H1 (cell line): Measurements from ENCODE around the gene BBX. TPM values are rescaled to one million over a fixed set of nuclear protein-coding genes. Genes with fewer than 3 reads are reported as not detected.

ENCODE experiments used
- CTCF ChIA-PET: fragments of 300-600 bp; sonication (Branson Sonifier 250); formaldehyde crosslinking; loops from one replicate; lab custom pipeline; 2021; ENCODE audit not compliant: partially characterized antibody; lab: Charles Lee
- POLR2A ChIA-PET: fragments of 300-600 bp; sonication (Branson Sonifier 250); formaldehyde crosslinking; loops from one replicate; lab custom pipeline; 2021; ENCODE audit warnings: inconsistent platforms; ENCODE audit not compliant: partially characterized antibody; lab: Charles Lee
- DNase-seq, 2 experiments: peaks; one replicate each; pipeline versions ENCODE4 v3.0.0 to v3.0.0-alpha.2; 2010 to 2022; ENCODE audit warnings: low spot score in 2 of 2, low read depth in 1 of 2, mixed read lengths in 1 of 2
- FAIRE-seq: peaks from 2 replicates; lab custom pipeline; 2011; peaks lifted over from hg19 to GRCh38; lab: Jason Lieb, UNC
- H2AFZ ChIP-seq: 2 replicates; pipeline ENCODE4 v1.8.1; 2012; ENCODE audit warnings: low read length, inconsistent platforms
- H2AK5ac ChIP-seq: 2 replicates; pipeline ENCODE4 v1.6.1; 2013; ENCODE audit warnings: low read depth, low read length
- H2BK120ac ChIP-seq: replicated peaks from 2 replicates; pipeline ENCODE3; 2013; ENCODE audit warnings: low read depth, low read length, inconsistent platforms
- H2BK12ac ChIP-seq: 2 replicates; pipeline ENCODE4 v1.6.1; 2013; ENCODE audit warnings: low read depth, low read length
- H2BK15ac ChIP-seq: 2 replicates; pipeline ENCODE4 v1.6.1; 2013; ENCODE audit warnings: low read length
- H2BK20ac ChIP-seq: 2 replicates; pipeline ENCODE4 v1.6.1; 2013; ENCODE audit warnings: low read length
- H2BK5ac ChIP-seq: 2 replicates; pipeline ENCODE4 v1.6.1; 2013; ENCODE audit warnings: low read depth, low read length
- H3K14ac ChIP-seq: 2 replicates; pipeline ENCODE4 v1.6.1; 2013; ENCODE audit warnings: inconsistent platforms; ENCODE audit not compliant: insufficient read length
- H3K18ac ChIP-seq: 2 replicates; pipeline ENCODE4 v1.6.1; 2013; ENCODE audit warnings: low read length; ENCODE audit errors: extremely low read depth
- H3K23ac ChIP-seq: 2 replicates; pipeline ENCODE4 v1.6.1; 2013; ENCODE audit warnings: inconsistent platforms; ENCODE audit not compliant: insufficient read length
- H3K23me2 ChIP-seq: 2 replicates; pipeline ENCODE4 v1.6.1; 2013; ENCODE audit warnings: low read depth, low read length
- H3K27ac ChIP-seq: 2 replicates; pipeline ENCODE4 v1.6.1; 2011; ENCODE audit warnings: low read depth, low read length, inconsistent platforms
- H3K27me3 ChIP-seq, 4 experiments: replicated peaks in 1 of 4; 1 replicate in 1 of 4; 2 replicates in 3 of 4; pipeline versions ENCODE4 v1.6.1 to v1.8.1; 2011 to 2013; ENCODE audit warnings: low read length in 3 of 4, mild to moderate bottlenecking in 3 of 4, inconsistent platforms in 2 of 4, mixed read lengths in 2 of 4, moderate library complexity in 1 of 4; ENCODE audit not compliant: control insufficient read depth in 3 of 4, insufficient read depth in 3 of 4; ENCODE audit errors: extremely low read depth in 1 of 4
- H3K36me3 ChIP-seq, 4 experiments: 2 replicates each; pipeline versions ENCODE4 v1.6.1 to v1.8.1; 2011 to 2013; ENCODE audit warnings: mild to moderate bottlenecking in 4 of 4, low read length in 3 of 4, moderate library complexity in 2 of 4, control low read depth in 1 of 4, inconsistent platforms in 1 of 4; ENCODE audit not compliant: insufficient read depth in 4 of 4, control insufficient read depth in 2 of 4
- H3K4ac ChIP-seq: replicated peaks from 2 replicates; pipeline ENCODE3; 2013; ENCODE audit warnings: low read length, low read depth, mixed read lengths, inconsistent platforms; ENCODE audit not compliant: insufficient read length
- H3K4me1 ChIP-seq, 4 experiments: replicated peaks in 1 of 4; 1 replicate in 1 of 4; 2 replicates in 3 of 4; pipeline versions ENCODE4 v1.6.1 to v1.8.1; 2011 to 2013; ENCODE audit warnings: low read length in 3 of 4, inconsistent platforms in 2 of 4, mixed read lengths in 1 of 4; ENCODE audit not compliant: insufficient read depth in 4 of 4, control insufficient read depth in 3 of 4
- H3K4me2 ChIP-seq, 2 experiments: 2 replicates each; pipeline versions ENCODE4 v1.6.1 to v1.8.1; 2011 to 2013; ENCODE audit warnings: low read depth in 2 of 2, low read length in 2 of 2, control low read depth in 1 of 2, inconsistent platforms in 1 of 2, mild to moderate bottlenecking in 1 of 2; ENCODE audit not compliant: insufficient read depth in 1 of 2
- H3K4me3 ChIP-seq, 4 experiments: fragments of 200-600, 300-600 bp in 1 of 4; sonication (generic), shearing (Covaris generic), sonication (Bioruptor Twin) in 1 of 4; 2 replicates each; pipeline versions ENCODE4 v1.5.1 to v1.8.1; 2011 to 2016; ENCODE audit warnings: low read length in 4 of 4, low read depth in 3 of 4, control low read depth in 2 of 4, inconsistent platforms in 2 of 4, mild to moderate bottlenecking in 2 of 4, mixed read lengths in 1 of 4, moderate library complexity in 1 of 4; ENCODE audit not compliant: insufficient read depth in 2 of 4; ENCODE audit errors: extremely low read depth in 1 of 4
- H3K56ac ChIP-seq: replicated peaks from 2 replicates; pipeline ENCODE3; 2013; ENCODE audit warnings: low read depth, mild to moderate bottlenecking, mixed read lengths, low read length, inconsistent platforms; ENCODE audit not compliant: insufficient read length
- H3K79me1 ChIP-seq: 2 replicates; pipeline ENCODE4 v1.6.1; 2013; ENCODE audit warnings: low read depth, low read length, control low read depth
- H3K79me2 ChIP-seq, 2 experiments: 2 replicates each; pipeline versions ENCODE4 v1.6.1 to v1.8.1; 2012 to 2013; ENCODE audit warnings: low read length in 2 of 2, mild to moderate bottlenecking in 2 of 2, inconsistent platforms in 1 of 2; ENCODE audit not compliant: insufficient read depth in 2 of 2, control insufficient read depth in 1 of 2
- H3K9ac ChIP-seq, 4 experiments: replicated peaks in 1 of 4; 1 replicate in 1 of 4; 2 replicates in 3 of 4; pipeline versions ENCODE4 v1.6.1 to v1.8.1; 2011 to 2013; ENCODE audit warnings: low read depth in 3 of 4, low read length in 3 of 4, control low read depth in 2 of 4, mild to moderate bottlenecking in 2 of 4, moderate library complexity in 2 of 4, inconsistent platforms in 1 of 4; ENCODE audit errors: extremely low read depth in 1 of 4
- H3K9me3 ChIP-seq, 2 experiments: 2 replicates each; pipeline versions ENCODE4 v1.6.1 to v1.8.1; 2012 to 2013; ENCODE audit warnings: mild to moderate bottlenecking in 2 of 2, moderate library complexity in 2 of 2, control low read depth in 1 of 2, inconsistent platforms in 1 of 2, low read depth in 1 of 2, low read length in 1 of 2, mixed read lengths in 1 of 2; ENCODE audit not compliant: insufficient read depth in 2 of 2
- H4K20me1 ChIP-seq, 2 experiments: replicated peaks in 1 of 2; 2 replicates each; pipeline versions ENCODE3 to v1.8.1; 2011 to 2013; ENCODE audit warnings: inconsistent platforms in 2 of 2, low read length in 2 of 2, mild to moderate bottlenecking in 1 of 2; ENCODE audit not compliant: insufficient read depth in 2 of 2, control insufficient read depth in 1 of 2
- H4K5ac ChIP-seq: 2 replicates; pipeline ENCODE4 v1.6.1; 2013; ENCODE audit warnings: low read length, low read depth, mixed read lengths, inconsistent platforms; ENCODE audit not compliant: insufficient read length
- H4K8ac ChIP-seq: 2 replicates; pipeline ENCODE4 v1.8.0; 2013; ENCODE audit warnings: mild to moderate bottlenecking, moderate library complexity, low read length, inconsistent platforms; ENCODE audit not compliant: insufficient read depth; ENCODE audit errors: extremely low read depth
- H4K91ac ChIP-seq: replicated peaks from 2 replicates; pipeline ENCODE3; 2013; ENCODE audit warnings: low read length, mixed read lengths, inconsistent platforms; ENCODE audit not compliant: insufficient read length
- BCL11A ChIP-seq, 2 experiments: IDR thresholded peaks; one replicate each; pipeline ENCODE4 v1.6.1; 2011; ENCODE audit warnings: low read depth in 2 of 2, low read length in 2 of 2, mild to moderate bottlenecking in 2 of 2
- BRCA1 ChIP-seq: IDR thresholded peaks from 2 replicates; pipeline ENCODE4 v1.6.1; 2012; ENCODE audit warnings: low read depth, low read length, improper control_type of control experiment
- GABPA ChIP-seq: IDR thresholded peaks from 2 replicates; pipeline ENCODE4 v1.6.1; 2011; ENCODE audit warnings: mild to moderate bottlenecking, low read length, moderate library complexity, borderline replicate concordance; ENCODE audit not compliant: insufficient read depth
- HDAC2 ChIP-seq, 2 experiments: fragments of 300-600 bp in 1 of 2; sonication (generic) in 1 of 2; IDR thresholded peaks; 2 replicates each; pipeline ENCODE4 v1.6.1; 2011 to 2012; ENCODE audit warnings: low read depth in 2 of 2, low read length in 2 of 2, mild to moderate bottlenecking in 2 of 2, moderate library complexity in 2 of 2, borderline replicate concordance in 1 of 2, inconsistent platforms in 1 of 2
- KDM1A ChIP-seq: fragments of 200-600, 300-600 bp; sonication (generic); IDR thresholded peaks from 2 replicates; pipeline ENCODE4 v1.7.1; 2016; ENCODE audit warnings: mild to moderate bottlenecking, low read length, borderline replicate concordance
- POLR2AphosphoS5 ChIP-seq: IDR thresholded peaks from 2 replicates; pipeline ENCODE4 v1.6.1; 2011; ENCODE audit warnings: low read depth, low read length
- POU5F1 ChIP-seq: IDR thresholded peaks from 2 replicates; pipeline ENCODE4 v1.6.1; 2011; ENCODE audit warnings: low read depth, mild to moderate bottlenecking, low read length, moderate library complexity
- SAP30 ChIP-seq: fragments of 300-600 bp; sonication (generic); IDR thresholded peaks from 2 replicates; pipeline ENCODE4 v1.7.1; 2012; ENCODE audit warnings: low read length, moderate library complexity, mild to moderate bottlenecking, inconsistent platforms; ENCODE audit not compliant: insufficient read depth, insufficient replicate concordance
- SIX5 ChIP-seq: IDR thresholded peaks from 2 replicates; pipeline ENCODE4 v1.6.1; 2011; ENCODE audit warnings: mild to moderate bottlenecking, low read depth, low read length
- SP1 ChIP-seq: IDR thresholded peaks from 2 replicates; pipeline ENCODE4 v1.6.1; 2011; ENCODE audit warnings: low read depth, low read length
- WGBS, 2 experiments: shearing (Covaris generic) in 1 of 2; methylation state at CpG; one replicate each; pipeline versions ENCODE4 v1.1.6 to v1.1.7; 2013 to 2015; ENCODE audit warnings: low lambda C conversion rate in 2 of 2, mixed read lengths in 2 of 2, inconsistent platforms in 1 of 2, low coverage in 1 of 2, missing lambda C conversion rate in 1 of 2; ENCODE audit not compliant: insufficient replicate concordance in 2 of 2, insufficient coverage in 1 of 2, insufficient read length in 1 of 2; ENCODE audit errors: extremely low coverage in 1 of 2, missing lambda C conversion rate in 1 of 2; 5-methylcytosine and 5-hydroxymethylcytosine counted together
- polyA plus RNA-seq, 7 experiments: library from polyadenylated mRNA; depleted of rRNA in 3 of 7; stranded (reverse) in 5 of 7; unstranded in 2 of 7; fragments of >200 nt in 5 of 7; fragments of 200-250 nt in 2 of 7; gene quantifications; 1 replicate in 5 of 7; 2 replicates in 1 of 7; 4 replicates in 1 of 7; pipeline versions ENCODE4 v1.2.1 to v1.2.3, GENCODE V29; 2011 to 2013; ENCODE audit warnings: missing spikeins in 2 of 7, mixed read lengths in 2 of 7
- total RNA-seq: library from RNA; stranded (reverse); fragmentation: NEBNext Ultra II Directional; extraction: Animal tissue kit (Norgen Biotek cat#: 25700); gene quantifications from 2 replicates; pipeline ENCODE4 v1.2.1, GENCODE V29; 2021
- TF ChIP-seq, protein P1 (sequence below): IDR thresholded peaks from 2 replicates; pipeline ENCODE4 v1.6.1; 2011; ENCODE audit warnings: low read length, improper control_type of control experiment

Gene BBX
- total and polyA plus RNA-seq, 2 of the 8 experiments (the other 6 are each of a cell fraction or from before 2014, with no cell fraction given): 11.0 to 42.5 TPM

DNA sequence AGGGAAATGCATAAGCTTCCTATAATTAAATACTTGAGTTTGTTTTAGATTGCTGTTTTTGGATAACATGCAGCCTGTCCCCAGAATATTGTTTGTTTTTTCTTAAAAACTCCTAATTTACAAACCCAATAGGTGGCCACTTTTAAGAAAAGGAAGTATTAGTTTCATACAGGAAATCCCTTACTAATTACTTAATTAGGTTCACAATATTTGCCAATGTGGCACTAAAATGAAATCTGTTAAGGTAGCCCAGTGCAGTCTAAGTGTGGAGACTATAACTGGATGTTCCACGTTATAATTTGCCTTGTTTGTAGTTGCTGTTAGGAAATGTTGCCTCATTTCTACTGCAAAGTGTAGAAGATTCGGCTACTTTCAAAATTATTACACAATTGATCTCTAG is 195.8 kb downstream of the BBX start:
- Histone ChIP-seq H3K23ac (no peak overlapping the region), H3K27ac (no peak overlapping the region), H3K9me3 (no peaks in the 10 kb centered on the region), H2BK20ac (no peak overlapping the region), H3K14ac (no peak overlapping the region), H3K4me2 (no peak overlapping the region), H3K9ac (no peak overlapping the region), H2AK5ac (no peak overlapping the region), H2BK15ac (no peak overlapping the region), H3K18ac (no peak overlapping the region)
- no peak for DNase-seq
- 92% methylated on average over 2 of the region's 2 CpGs; no CpG with 5 or more reads in 1 of the 2 experiments for WGBS, 2 experiments
- no peak for TF ChIP-seq SIX5
- no peak for TF ChIP-seq BCL11A (IDR thresholded peaks at IDR 0.05; ENCODE audit: low read depth in 2 of 2, low read length in 2 of 2)
- no peak for TF ChIP-seq KDM1A
- no peak for TF ChIP-seq GABPA
- TF ChIP-seq HDAC2 (IDR thresholded peaks at IDR 0.05; ENCODE audit: borderline replicate concordance in 1 of 2, low read depth in 2 of 2, low read length in 2 of 2): no peak
- TF ChIP-seq POU5F1: no peak
- no peak for TF ChIP-seq SAP30
- no peak for TF ChIP-seq SP1
- TF ChIP-seq, protein P1, sequence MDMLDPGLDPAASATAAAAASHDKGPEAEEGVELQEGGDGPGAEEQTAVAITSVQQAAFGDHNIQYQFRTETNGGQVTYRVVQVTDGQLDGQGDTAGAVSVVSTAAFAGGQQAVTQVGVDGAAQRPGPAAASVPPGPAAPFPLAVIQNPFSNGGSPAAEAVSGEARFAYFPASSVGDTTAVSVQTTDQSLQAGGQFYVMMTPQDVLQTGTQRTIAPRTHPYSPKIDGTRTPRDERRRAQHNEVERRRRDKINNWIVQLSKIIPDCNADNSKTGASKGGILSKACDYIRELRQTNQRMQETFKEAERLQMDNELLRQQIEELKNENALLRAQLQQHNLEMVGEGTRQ: no peak
- TF ChIP-seq BRCA1: no peak
- TF ChIP-seq POLR2AphosphoS5: no peak
- TF ChIP-seq, all 59 proteins: peak for 0
- ChIA-PET CTCF (no interaction called here), POLR2A (no interaction called here)
- Histone ChIP-seq H3K56ac (no peak overlapping the region), H3K36me3 (0 out of 8 replicates have a peak, but pooled peaks cover 0 to 5% (median 2%) of the 10 kb centered on the region in 4 experiments), H2BK12ac (no peak overlapping the region), H4K91ac (no peak overlapping the region), H4K8ac (no peak overlapping the region), H3K23me2 (no peaks in the 10 kb centered on the region), H2BK120ac (no peak overlapping the region), H3K4me3 (no peak overlapping the region), H3K27me3 (no peaks in the 10 kb centered on the region), H3K4me1 (no peaks in the 10 kb centered on the region), H3K79me1 (no peaks in the 10 kb centered on the region), H4K20me1 (no peaks in the 10 kb centered on the region), H2AFZ (no peak overlapping the region), H4K5ac (no peak overlapping the region), H2BK5ac (no peak overlapping the region), H3K4ac (no peak overlapping the region), H3K79me2 (no peaks in the 10 kb centered on the region)
- FAIRE-seq: no peak
